Fibroblast of upper back skin (primary cell): ENCODE data around the gene TNRC18.

Source experiments
- DNase-seq: peaks from one replicate; pipeline ENCODE4 v3.0.0-alpha.2; 2013

Gene TNRC18

GRCh38 chr7:5425507-5426225, 2.0 kb upstream of the TNRC18 start:
- DNase-seq = peak; percentile 90

GRCh38 chr7:5424749-5425506, 1.3 kb upstream of the TNRC18 start:
- peak; percentile 75 for DNase-seq

GRCh38 chr7:5423976-5424748, 528 bp upstream of the TNRC18 start:
- DNase-seq = peak; percentile 100

GRCh38 chr7:5422396-5423305, 983 bp downstream of the TNRC18 start:
- peak; percentile 53 for DNase-seq

GRCh38 chr7:5421714-5422395, 1.8 kb downstream of the TNRC18 start:
- DNase-seq = peak; percentile 74

- no peak for DNase-seq
These were observed 2.5 kb downstream of the TNRC18 start for GRCh38 chr7:5420881-5421713.

GRCh38 chr7:5420067-5420880, 3.4 kb downstream of the TNRC18 start:
- DNase-seq = no peak

GRCh38 chr7:5419539-5420066, 4.0 kb downstream of the TNRC18 start:
- DNase-seq = no peak

GRCh38 chr7:5418285-5418582, 5.4 kb downstream of the TNRC18 start:
- no peak for DNase-seq

GRCh38 chr7:5417106-5418071, 6.2 kb downstream of the TNRC18 start:
- peak; percentile 45 for DNase-seq

- peak; percentile 48 for DNase-seq
These were observed 8.7 kb downstream of the TNRC18 start for GRCh38 chr7:5414916-5415315.

GRCh38 chr7:5413449-5413786, 10.2 kb downstream of the TNRC18 start:
- DNase-seq = no peak

GRCh38 chr7:5408777-5409176, 14.9 kb downstream of the TNRC18 start:
- peak; percentile 64 for DNase-seq

- DNase-seq = peak; percentile 65
These were observed 16.4 kb downstream of the TNRC18 start for GRCh38 chr7:5406957-5407945.

- no peak for DNase-seq
These were observed 19.2 kb downstream of the TNRC18 start for GRCh38 chr7:5404421-5404826.

GRCh38 chr7:5403442-5403841, 20.2 kb downstream of the TNRC18 start:
- DNase-seq = no peak

- DNase-seq = no peak
These were observed 25.9 kb downstream of the TNRC18 start for GRCh38 chr7:5397736-5398135.
